ENCODE results near the gene KRT85.

Gene KRT85

DNA sequence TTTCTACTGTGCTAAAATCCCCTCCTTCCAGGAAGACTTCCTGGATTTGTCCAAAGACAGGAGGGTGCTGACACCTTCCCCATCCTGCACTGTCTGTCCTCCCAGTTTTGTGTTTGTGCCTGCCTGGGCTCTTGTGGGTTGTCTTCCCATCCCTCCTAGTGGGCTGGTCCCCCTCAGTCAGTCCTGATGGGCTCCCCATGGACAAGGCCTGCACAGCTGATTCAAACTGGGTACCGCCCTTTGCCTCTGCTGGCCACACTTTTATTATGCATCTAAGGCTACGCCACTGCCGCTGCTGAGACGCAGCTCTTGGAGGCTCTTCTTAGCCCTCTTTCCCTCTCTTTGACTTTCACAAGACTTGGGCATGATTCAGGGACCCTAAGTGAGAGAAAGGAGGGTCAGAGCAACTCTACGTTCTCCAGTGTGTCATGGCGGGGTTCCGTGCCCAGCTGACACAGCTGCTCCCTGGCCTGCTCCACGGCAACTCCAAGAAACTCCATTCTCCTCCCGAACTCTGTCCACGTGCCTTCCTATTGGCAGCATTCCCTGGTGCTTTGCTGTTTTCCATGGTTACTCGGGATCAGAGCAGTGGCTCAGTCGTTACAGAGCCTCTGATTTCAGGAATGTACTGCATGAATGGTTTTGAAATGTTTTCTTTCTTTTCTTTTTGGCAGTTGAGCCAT, 3.8 kb upstream of the KRT85 start:
- Histone ChIP-seq H3K9me3 (ENCODE audit: low read length) (0 out of 2 replicates have a peak, but pooled peaks cover 2% of the 10 kb centered on the region), H2AFZ (ENCODE audit: low read length) (no peak overlapping the region), H3K27me3 (ENCODE audit: insufficient read depth, low read length) (no peaks in the 10 kb centered on the region)

DNA sequence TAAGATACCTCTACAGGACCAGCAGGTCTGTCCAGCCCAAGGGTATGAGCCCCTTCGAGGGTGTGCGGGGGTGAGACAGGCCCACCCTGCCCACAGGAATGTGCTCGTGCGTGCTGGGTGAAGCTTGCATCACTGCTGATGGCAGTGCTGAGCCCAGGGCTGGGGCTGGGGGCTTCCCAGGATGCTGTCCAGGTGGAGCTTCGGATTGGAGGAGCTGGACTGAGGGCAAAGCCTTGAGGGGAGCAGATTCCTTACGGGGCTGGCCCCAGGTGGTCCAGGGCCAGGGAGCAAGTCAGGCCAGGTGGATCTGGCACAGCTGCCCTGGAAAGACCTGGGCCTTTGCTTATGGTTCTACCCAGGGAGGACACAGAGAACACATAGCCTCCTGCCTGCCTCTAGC, 2.5 kb upstream of the KRT85 start:
- no peaks in the 10 kb centered on the region for H3K36me3 ChIP-seq (ENCODE audit: insufficient read depth, low read length)
- no peaks in the 10 kb centered on the region for H3K9me2 ChIP-seq (ENCODE audit: low read depth, low read length)
- H3K27me3 ChIP-seq (ENCODE audit: insufficient read depth, low read length): no peaks in the 10 kb centered on the region
- no peaks in the 10 kb centered on the region for H3F3A ChIP-seq (ENCODE audit: insufficient read depth, low read length)
- H3K79me2 ChIP-seq (ENCODE audit: insufficient read depth, low read length): no peaks in the 10 kb centered on the region
- no peak overlapping the region for H3K4me3 ChIP-seq (ENCODE audit: low read depth, low read length, poor library complexity, severe bottlenecking)
- H3K4me1 ChIP-seq (ENCODE audit: insufficient read depth, low read length, severe bottlenecking): no peaks in the 10 kb centered on the region
- no peaks in the 10 kb centered on the region for H4K20me1 ChIP-seq (ENCODE audit: insufficient read depth, low read length)
- H3K9me3 ChIP-seq (ENCODE audit: low read length): 0 out of 2 replicates have a peak, but pooled peaks cover 2% of the 10 kb centered on the region
- H3K9ac ChIP-seq (ENCODE audit: low read length): no peak overlapping the region
- TF ChIP-seq, protein P1, sequence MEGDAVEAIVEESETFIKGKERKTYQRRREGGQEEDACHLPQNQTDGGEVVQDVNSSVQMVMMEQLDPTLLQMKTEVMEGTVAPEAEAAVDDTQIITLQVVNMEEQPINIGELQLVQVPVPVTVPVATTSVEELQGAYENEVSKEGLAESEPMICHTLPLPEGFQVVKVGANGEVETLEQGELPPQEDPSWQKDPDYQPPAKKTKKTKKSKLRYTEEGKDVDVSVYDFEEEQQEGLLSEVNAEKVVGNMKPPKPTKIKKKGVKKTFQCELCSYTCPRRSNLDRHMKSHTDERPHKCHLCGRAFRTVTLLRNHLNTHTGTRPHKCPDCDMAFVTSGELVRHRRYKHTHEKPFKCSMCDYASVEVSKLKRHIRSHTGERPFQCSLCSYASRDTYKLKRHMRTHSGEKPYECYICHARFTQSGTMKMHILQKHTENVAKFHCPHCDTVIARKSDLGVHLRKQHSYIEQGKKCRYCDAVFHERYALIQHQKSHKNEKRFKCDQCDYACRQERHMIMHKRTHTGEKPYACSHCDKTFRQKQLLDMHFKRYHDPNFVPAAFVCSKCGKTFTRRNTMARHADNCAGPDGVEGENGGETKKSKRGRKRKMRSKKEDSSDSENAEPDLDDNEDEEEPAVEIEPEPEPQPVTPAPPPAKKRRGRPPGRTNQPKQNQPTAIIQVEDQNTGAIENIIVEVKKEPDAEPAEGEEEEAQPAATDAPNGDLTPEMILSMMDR (IDR thresholded peaks at IDR 0.05; ENCODE audit: low read length): no peak
- TF ChIP-seq EZH2 (IDR thresholded peaks at IDR 0.05; ENCODE audit: borderline replicate concordance, low read length): no peak
- no peak overlapping the region for H2AFZ ChIP-seq (ENCODE audit: low read length)
- no peak overlapping the region for H3K27ac ChIP-seq (ENCODE audit: low read depth, low read length, poor library complexity, severe bottlenecking)
- no peak overlapping the region for H3K4me2 ChIP-seq (ENCODE audit: low read length)

More for the DNA sequence above, 3.8 kb upstream of the KRT85 start:
- Histone ChIP-seq H3K36me3 (ENCODE audit: insufficient read depth, low read length) (no peaks in the 10 kb centered on the region), H3K9me2 (ENCODE audit: low read depth, low read length) (no peaks in the 10 kb centered on the region), H3K9ac (ENCODE audit: low read length) (no peak overlapping the region), H3K27ac (ENCODE audit: low read depth, low read length, poor library complexity, severe bottlenecking) (no peak overlapping the region), H3K4me3 (ENCODE audit: low read depth, low read length, poor library complexity, severe bottlenecking) (no peak overlapping the region), H4K20me1 (ENCODE audit: insufficient read depth, low read length) (no peaks in the 10 kb centered on the region), H3K4me2 (ENCODE audit: low read length) (no peak overlapping the region), H3K79me2 (ENCODE audit: insufficient read depth, low read length) (no peaks in the 10 kb centered on the region), H3F3A (ENCODE audit: insufficient read depth, low read length) (no peaks in the 10 kb centered on the region), H3K4me1 (ENCODE audit: insufficient read depth, low read length, severe bottlenecking) (no peaks in the 10 kb centered on the region)
- no peak for TF ChIP-seq EZH2 (IDR thresholded peaks at IDR 0.05; ENCODE audit: borderline replicate concordance, low read length)
- TF ChIP-seq, protein P1 (IDR thresholded peaks at IDR 0.05; ENCODE audit: low read length): no peak

DNA sequence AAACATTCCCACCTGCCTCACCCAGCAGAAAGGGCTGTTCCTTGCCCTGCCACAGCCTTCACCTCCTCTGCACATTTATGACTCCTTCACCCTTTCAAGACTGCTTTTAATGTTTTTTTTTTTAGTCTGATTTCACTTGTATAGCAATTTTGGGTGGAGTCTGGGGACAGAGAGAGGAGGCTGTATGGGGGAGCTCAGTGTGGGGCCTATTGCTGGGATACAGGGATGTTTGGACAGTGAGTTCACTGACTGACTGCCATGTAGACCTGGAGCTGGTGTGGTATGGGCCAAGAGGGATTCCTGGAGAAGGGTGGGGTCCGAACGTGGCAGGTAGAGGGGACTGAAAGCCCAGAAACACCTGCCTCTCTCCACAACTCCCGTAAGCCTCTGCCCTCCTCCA, 1.9 kb upstream of the KRT85 start:
- Histone ChIP-seq H4K20me1 (ENCODE audit: insufficient read depth, low read length) (no peaks in the 10 kb centered on the region), H3F3A (ENCODE audit: insufficient read depth, low read length) (no peaks in the 10 kb centered on the region), H3K4me1 (ENCODE audit: insufficient read depth, low read length, severe bottlenecking) (no peaks in the 10 kb centered on the region), H2AFZ (ENCODE audit: low read length) (no peak overlapping the region), H3K79me2 (ENCODE audit: insufficient read depth, low read length) (no peaks in the 10 kb centered on the region), H3K9ac (ENCODE audit: low read length) (no peak overlapping the region), H3K4me2 (ENCODE audit: low read length) (no peak overlapping the region), H3K4me3 (ENCODE audit: low read depth, low read length, poor library complexity, severe bottlenecking) (no peak overlapping the region), H3K9me3 (ENCODE audit: low read length) (0 out of 2 replicates have a peak, but pooled peaks cover 2% of the 10 kb centered on the region), H3K36me3 (ENCODE audit: insufficient read depth, low read length) (no peaks in the 10 kb centered on the region), H3K27ac (ENCODE audit: low read depth, low read length, poor library complexity, severe bottlenecking) (no peak overlapping the region), H3K27me3 (ENCODE audit: insufficient read depth, low read length) (no peaks in the 10 kb centered on the region), H3K9me2 (ENCODE audit: low read depth, low read length) (no peaks in the 10 kb centered on the region)
- TF ChIP-seq EZH2 (IDR thresholded peaks at IDR 0.05; ENCODE audit: borderline replicate concordance, low read length): no peak
- TF ChIP-seq, protein P1 (IDR thresholded peaks at IDR 0.05; ENCODE audit: low read length): no peak

Measured in OCI-LY1 (cell line).